ENCODE results near the gene SFXN1. TPM values are rescaled to one million over a fixed set of nuclear protein-coding genes. Genes with fewer than 3 reads are reported as not detected.
A peak's percentile ranks its signal among the peaks of the same experiment; 100 is the strongest.

The SFXN1 gene
- total and polyA plus RNA-seq, 9 of the 15 experiments (the other 6 are each of a cell fraction or from before 2014, with no cell fraction given) = 31.8 to 261 (median 113) TPM

- in situ Hi-C loops (cut with MboI) = no loop called here
- H3K27me3 ChIP-seq (ENCODE audit: control insufficient read depth in 2 of 2, insufficient read depth in 2 of 2, low read length in 2 of 2) = peaks cover 11 to 28% of the 10 kb centered on the region in 2 experiments
- TF ChIP-seq ZNF584 (CRISPR knock-in tag; IDR thresholded peaks at IDR 0.05; ENCODE audit: low read depth) (no peak), POLR3A (IDR thresholded peaks at IDR 0.05; ENCODE audit: borderline replicate concordance, extremely low read depth, insufficient read depth, insufficient read length) (no peak), KLF1 (tag; IDR thresholded peaks at IDR 0.05) (no peak), ZNF143 (CRISPR knock-in tag; IDR thresholded peaks at IDR 0.05) (no peak), L3MBTL2 (IDR thresholded peaks at IDR 0.05) (peak; percentile 35; the same call in 1 of the 2 replicates)
Measured at GRCh38 chr5:175456105-175456742, 22.1 kb upstream of the SFXN1 start.

DNA sequence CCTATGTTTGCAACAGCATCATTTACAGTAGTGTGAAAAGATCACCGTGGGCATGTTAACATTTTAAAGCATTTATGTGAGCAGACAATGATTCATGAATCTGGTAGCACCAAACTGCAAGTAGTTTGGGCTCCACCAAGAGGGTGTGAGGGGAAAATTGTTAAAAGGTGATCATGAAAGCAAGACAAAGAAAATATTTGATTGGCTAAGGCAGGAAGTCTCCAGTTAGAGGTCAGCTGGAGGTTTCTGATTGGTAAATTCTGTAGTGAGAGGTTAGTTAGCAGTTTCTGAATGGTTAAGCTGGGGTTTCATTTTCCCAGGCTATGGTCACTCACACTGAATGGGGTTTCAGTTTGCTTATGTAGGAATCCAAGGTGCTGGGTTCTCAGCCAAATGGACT lies 20.9 kb upstream of the SFXN1 start:
- H3K27ac ChIP-seq (ENCODE audit: extremely low read depth, low read depth, low read length) = no peak overlapping the region
- H3K36me3 ChIP-seq (ENCODE audit: control insufficient read depth, insufficient read depth, low read length) = no peaks in the 10 kb centered on the region
- no peaks in the 10 kb centered on the region for H3K9me1 ChIP-seq (ENCODE audit: control insufficient read depth, insufficient read depth, low read length)
- H3K4me1 ChIP-seq (replicated peaks in 1 of 2; ENCODE audit: control insufficient read depth in 2 of 2, insufficient read depth in 2 of 2, low read length in 2 of 2) = no peaks in the 10 kb centered on the region
- DNase-seq (ENCODE audit: extremely low read depth in 1 of 4, low spot score in 3 of 4) = no peak
- CTCF ChIA-PET (ENCODE audit: low intra/inter-chr PET ratio) = no interaction called here
- intact Hi-C loops (cut with micrococcal nuclease) = no loop called here
- no peak overlapping the region for H2AFZ ChIP-seq (ENCODE audit: low read depth, low read length)
- TF ChIP-seq RAD21 (CRISPR knock-in tag; conservative IDR thresholded peaks at IDR 0.05 in 1 of 2, IDR thresholded peaks at IDR 0.05 in 1 of 2) (0 out of 4 replicates have a peak, but pooled peaks of 1 of the 2 experiments have one; percentile 10), ILF3 (IDR thresholded peaks at IDR 0.05; ENCODE audit: borderline replicate concordance) (no peak)
- BruUV-seq (replicated peaks) = no TSS peak
- H3K9me3 ChIP-seq (replicated peaks; ENCODE audit: control insufficient read depth, insufficient read depth, low read depth, low read length) = no peaks in the 10 kb centered on the region
- in situ Hi-C loops (cut with MboI) = no loop called here
- peaks cover 16 to 37% of the 10 kb centered on the region in 2 experiments for H3K27me3 ChIP-seq (ENCODE audit: control insufficient read depth in 2 of 2, insufficient read depth in 2 of 2, low read length in 2 of 2)
- H3K4me2 ChIP-seq (ENCODE audit: insufficient read depth, low read length) = no peak overlapping the region
- no peak for FAIRE-seq
- H3K9ac ChIP-seq (ENCODE audit: insufficient read depth in 1 of 2, low read depth in 2 of 2, low read length in 2 of 2) = no peak overlapping the region
- POLR2A ChIA-PET = interaction anchor here (0.6 kb wide), 1 partner anchor 36 kb away, joined by 3 read pairs; no protein-coding TSS in a partner anchor
- no peaks in the 10 kb centered on the region for H4K20me1 ChIP-seq (replicated peaks; ENCODE audit: control insufficient read depth, insufficient read depth, low read length)
- no peaks in the 10 kb centered on the region for H3K79me2 ChIP-seq (ENCODE audit: control insufficient read depth, insufficient read depth, low read length)
- no peak for ATAC-seq
- H3K4me3 ChIP-seq = no peak overlapping the region
- 0% methylated on average over 1 of the region's 1 CpG for WGBS (ENCODE audit: insufficient coverage, low coverage, missing lambda C conversion rate)

More at GRCh38 chr5:175456105-175456742, 22.1 kb upstream of the SFXN1 start:
- POLR2A ChIA-PET = interaction anchor here (0.6 kb wide), 1 partner anchor 33 kb away, joined by 3 read pairs; no protein-coding TSS in a partner anchor
- DNase-seq (ENCODE audit: extremely low read depth in 1 of 4, low spot score in 3 of 4) (no peak), ATAC-seq (no peak), FAIRE-seq (no peak)
- no TSS peak for BruUV-seq (replicated peaks)
- H3K9me1 ChIP-seq (ENCODE audit: control insufficient read depth, insufficient read depth, low read length) = no peaks in the 10 kb centered on the region
- H3K4me2 ChIP-seq (ENCODE audit: insufficient read depth, low read length) = no peak overlapping the region
- intact Hi-C loops (cut with micrococcal nuclease) = no loop called here
- H3K79me2 ChIP-seq (ENCODE audit: control insufficient read depth, insufficient read depth, low read length) = no peaks in the 10 kb centered on the region
- 5% methylated on average over 11 of the region's 11 CpGs for WGBS (ENCODE audit: insufficient coverage, low coverage, missing lambda C conversion rate)
- no peak overlapping the region for H2AFZ ChIP-seq (ENCODE audit: low read depth, low read length)
- H3K27ac ChIP-seq (ENCODE audit: extremely low read depth, low read depth, low read length) = no peak overlapping the region
- no peak overlapping the region for H3K9ac ChIP-seq (ENCODE audit: insufficient read depth in 1 of 2, low read depth in 2 of 2, low read length in 2 of 2)
- no peak overlapping the region for H3K4me3 ChIP-seq
- H3K9me3 ChIP-seq (replicated peaks; ENCODE audit: control insufficient read depth, insufficient read depth, low read depth, low read length) = no peaks in the 10 kb centered on the region
- H3K4me1 ChIP-seq (replicated peaks in 1 of 2; ENCODE audit: control insufficient read depth in 2 of 2, insufficient read depth in 2 of 2, low read length in 2 of 2) = no peaks in the 10 kb centered on the region
- H4K20me1 ChIP-seq (replicated peaks; ENCODE audit: control insufficient read depth, insufficient read depth, low read length) = no peaks in the 10 kb centered on the region
- CTCF ChIA-PET (ENCODE audit: low intra/inter-chr PET ratio) = interaction anchor here (0.6 kb wide), 1 partner anchor 153 kb away, joined by 3 read pairs; no protein-coding TSS in a partner anchor
- no peaks in the 10 kb centered on the region for H3K36me3 ChIP-seq (ENCODE audit: control insufficient read depth, insufficient read depth, low read length)

Data from K562 (cell line).